Heart right ventricle (tissue), 16 donors: ENCODE measurements around the gene DEFB113. TPM values are rescaled to one million over a fixed set of nuclear protein-coding genes. Genes with fewer than 3 reads are reported as not detected.

Experiments used
- ATAC-seq, 8 donors: fragments of 200-7000 bp; cut with Tn5 transposase; one replicate each; pipeline ENCODE4 v1.9.1; 2020; ENCODE audit warnings: mild to moderate bottlenecking in 8 of 8, moderate library complexity in 8 of 8, moderate number of reproducible peaks in 1 of 8
- DNase-seq, 2 donors: peaks; one replicate each; pipeline ENCODE4 v3.0.0-alpha.2; 2020
- H3K27ac ChIP-seq, 10 donors: fragments of 200-600 bp; sonication (generic) in 2 of 10; one replicate each; pipeline versions ENCODE4 v1.5.0 to v1.8.0; 2020 to 2022; ENCODE audit warnings: mild to moderate bottlenecking in 3 of 10
- H3K27me3 ChIP-seq, 7 donors: fragments of 200-600 bp; one replicate each; pipeline ENCODE4 v1.8.0; 2021 to 2022; ENCODE audit warnings: mild to moderate bottlenecking in 2 of 7
- H3K36me3 ChIP-seq, 9 donors: fragments of 200-600 bp; sonication (generic) in 1 of 9; one replicate each; pipeline versions ENCODE4 v1.5.0 to v1.8.0; 2020 to 2022; ENCODE audit warnings: mild to moderate bottlenecking in 2 of 9
- H3K4me1 ChIP-seq, 9 donors: fragments of 200-600 bp; sonication (generic) in 1 of 9; one replicate each; pipeline versions ENCODE4 v1.5.0 to v1.8.0; 2020 to 2022; ENCODE audit warnings: mild to moderate bottlenecking in 4 of 9
- H3K4me3 ChIP-seq, 10 donors: fragments of 200-600 bp; sonication (generic) in 2 of 10; one replicate each; pipeline versions ENCODE4 v1.5.0 to v1.8.0; 2020 to 2022; ENCODE audit warnings: mild to moderate bottlenecking in 7 of 10, moderate library complexity in 2 of 10
- H3K9me3 ChIP-seq, 11 donors: fragments of 200-600 bp in 10 of 11; sonication (generic) in 2 of 11; one replicate each; pipeline versions ENCODE4 v1.5.0 to v1.8.0; 2013 to 2022; ENCODE audit warnings: mild to moderate bottlenecking in 2 of 11, control low read depth in 1 of 11, moderate library complexity in 1 of 11
- WGBS, 2 donors: extraction: QIAGEN DNeasy Blood & Tissue Kit; methylation state at CpG; one replicate each; pipeline ENCODE4 v1.1.7; 2013; ENCODE audit warnings: inconsistent platforms in 1 of 2; 5-methylcytosine and 5-hydroxymethylcytosine counted together
- intact Hi-C, 10 donors: fragments of 100-400 bp; cut with DNase I; formaldehyde crosslinking; loops; one replicate each; pipeline versions ENCODE4 v1.11.1 to v1.14.2; 2022
- polyA plus RNA-seq, 2 donors: library from polyadenylated mRNA; stranded (reverse); fragments of 200-250 nt; gene quantifications; one replicate each; pipeline ENCODE4 v1.2.3, GENCODE V29; 2013
- total RNA-seq, 10 donors: library from RNA; stranded (reverse); fragmentation: NEBNext Ultra II Directional in 3 of 10; extraction: Animal tissue kit (Norgen Biotek cat#: 25700) in 3 of 10; gene quantifications; one replicate each; pipeline versions ENCODE4 v1.2.1 to v1.2.4, GENCODE V29; 2021 to 2023
- TF ChIP-seq, protein P1 (sequence below), 9 donors: fragments of 200-600 bp; sonication (generic) in 2 of 9; IDR thresholded peaks; one replicate each; pipeline versions ENCODE4 v1.5.0 to v1.8.0; 2021 to 2022; ENCODE audit warnings: antibody characterized with exemption in 9 of 9, mild to moderate bottlenecking in 5 of 9, moderate library complexity in 1 of 9
- donor health status: Arrhythmogenic right ventricular cardiomyopathy.
- donor health status: ischemic (EF 13 %, LVEDD 7.1; RV severe dilation, severe dysfunction).
- donor health status: healthy with polysubstance abuse.
- donor health status: DM: no; HTN: yes; CAD: no.
- donor health status: DM: no; HTN: no; CAD: no.
- donor health status: ischemic (EF 25% LVEDD 6.9; RV normal size, moderate dysfunction).
- donor health status: ischemic (EF 25% LVEDD 5.7; RV mildly dilated, moderate dysfunction).
- donor health status: healthy.
- donor health status: DM: yes; HTN: yes; CAD: no.
- donor health status: Ischemic cardiomyopathy.
- donor health status: ischemic (EF 35%, LVEDD 5.7; RV mildly dilated, moderate dysfunction).
- donor health status: nonischemic (EF 11% LVEDD 7.7; RV severe dilation, severe dysfunction).
- donor health status: DM: yes; HTN: yes; CAD: no.
- donor health status: PGD.
- donor health status: ischemic (EF 29% LVEDD 5.4; RV normal size, mild dysfunction).
- donor health status: nonischemic (EF 23%, LVEDD 6.1; RV moderate dilation, normal function).

The DEFB113 gene
- total and polyA plus RNA-seq, 12 donors: not detected

GRCh38 chr6:49929340-49929739, 40.1 kb downstream of the DEFB113 start:
- no peak overlapping the region for H3K4me3 ChIP-seq

DNA sequence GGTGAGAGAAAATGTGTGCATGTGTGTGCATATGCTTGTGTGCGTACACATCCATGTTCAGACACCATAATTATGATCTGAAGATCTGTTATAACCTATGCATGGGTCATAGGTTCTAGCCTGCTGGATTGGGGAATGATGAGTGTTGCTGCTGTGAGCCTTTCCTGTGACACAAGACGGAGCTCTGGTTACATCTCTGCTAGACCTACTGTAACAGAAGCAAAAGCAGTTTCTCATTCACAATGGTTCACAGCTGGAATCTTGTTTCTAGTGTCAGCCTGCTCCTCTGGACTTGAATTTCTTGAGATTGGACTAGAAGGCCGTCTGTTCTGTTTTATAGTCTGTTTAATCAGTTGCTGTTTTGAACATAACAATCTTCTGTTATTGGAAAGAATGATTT, 45.6 kb downstream of the DEFB113 start:
- intact Hi-C loops: loop anchor here in 1 of 10 donors (5.0 kb wide), 1 partner anchor 1902 kb away; no protein-coding TSS in a partner anchor
- H3K36me3 ChIP-seq: no peaks in the 10 kb centered on the region
- 56 to 65% methylated on average over 3 of the region's 3 CpGs for WGBS, 2 donors

More at GRCh38 chr6:49929340-49929739, 40.1 kb downstream of the DEFB113 start:
- no peaks in the 10 kb centered on the region for H3K36me3 ChIP-seq
- no peak for ATAC-seq
- H3K27me3 ChIP-seq: peaks cover 0 to 6% (median 3%) of the 10 kb centered on the region in 7 donors
- H3K4me1 ChIP-seq: no peaks in the 10 kb centered on the region
- TF ChIP-seq, protein P1, sequence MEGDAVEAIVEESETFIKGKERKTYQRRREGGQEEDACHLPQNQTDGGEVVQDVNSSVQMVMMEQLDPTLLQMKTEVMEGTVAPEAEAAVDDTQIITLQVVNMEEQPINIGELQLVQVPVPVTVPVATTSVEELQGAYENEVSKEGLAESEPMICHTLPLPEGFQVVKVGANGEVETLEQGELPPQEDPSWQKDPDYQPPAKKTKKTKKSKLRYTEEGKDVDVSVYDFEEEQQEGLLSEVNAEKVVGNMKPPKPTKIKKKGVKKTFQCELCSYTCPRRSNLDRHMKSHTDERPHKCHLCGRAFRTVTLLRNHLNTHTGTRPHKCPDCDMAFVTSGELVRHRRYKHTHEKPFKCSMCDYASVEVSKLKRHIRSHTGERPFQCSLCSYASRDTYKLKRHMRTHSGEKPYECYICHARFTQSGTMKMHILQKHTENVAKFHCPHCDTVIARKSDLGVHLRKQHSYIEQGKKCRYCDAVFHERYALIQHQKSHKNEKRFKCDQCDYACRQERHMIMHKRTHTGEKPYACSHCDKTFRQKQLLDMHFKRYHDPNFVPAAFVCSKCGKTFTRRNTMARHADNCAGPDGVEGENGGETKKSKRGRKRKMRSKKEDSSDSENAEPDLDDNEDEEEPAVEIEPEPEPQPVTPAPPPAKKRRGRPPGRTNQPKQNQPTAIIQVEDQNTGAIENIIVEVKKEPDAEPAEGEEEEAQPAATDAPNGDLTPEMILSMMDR (IDR thresholded peaks at IDR 0.05): no peak
- intact Hi-C loops: no loop called here
- DNase-seq: no peak
- no peak overlapping the region for H3K27ac ChIP-seq
- no peaks in the 10 kb centered on the region for H3K9me3 ChIP-seq

GRCh38 chr6:49919935-49920644, 49.3 kb downstream of the DEFB113 start:
- ATAC-seq (no peak), DNase-seq (no peak)
- 84 to 88% methylated on average over 5 of the region's 5 CpGs for WGBS, 2 donors
- intact Hi-C loops: loop anchor here in 1 of 10 donors (5.0 kb wide), 1 partner anchor 1898 kb away; no protein-coding TSS in a partner anchor
- Histone ChIP-seq H3K36me3 (no peaks in the 10 kb centered on the region), H3K27ac (no peak overlapping the region), H3K4me1 (no peaks in the 10 kb centered on the region), H3K27me3 (peaks cover 0 to 12% (median 0%) of the 10 kb centered on the region in 7 donors), H3K9me3 (no peaks in the 10 kb centered on the region), H3K4me3 (no peak overlapping the region)
- TF ChIP-seq, protein P1 (IDR thresholded peaks at IDR 0.05): no peak

More for the DNA sequence above, 45.6 kb downstream of the DEFB113 start:
- Histone ChIP-seq H3K27me3 (peaks cover 0 to 5% (median 0%) of the 10 kb centered on the region in 7 donors), H3K4me3 (no peak overlapping the region), H3K27ac (no peak overlapping the region), H3K4me1 (no peaks in the 10 kb centered on the region), H3K9me3 (no peaks in the 10 kb centered on the region)
- TF ChIP-seq, protein P1 (IDR thresholded peaks at IDR 0.05): no peak
- ATAC-seq (no peak), DNase-seq (no peak)

DNA sequence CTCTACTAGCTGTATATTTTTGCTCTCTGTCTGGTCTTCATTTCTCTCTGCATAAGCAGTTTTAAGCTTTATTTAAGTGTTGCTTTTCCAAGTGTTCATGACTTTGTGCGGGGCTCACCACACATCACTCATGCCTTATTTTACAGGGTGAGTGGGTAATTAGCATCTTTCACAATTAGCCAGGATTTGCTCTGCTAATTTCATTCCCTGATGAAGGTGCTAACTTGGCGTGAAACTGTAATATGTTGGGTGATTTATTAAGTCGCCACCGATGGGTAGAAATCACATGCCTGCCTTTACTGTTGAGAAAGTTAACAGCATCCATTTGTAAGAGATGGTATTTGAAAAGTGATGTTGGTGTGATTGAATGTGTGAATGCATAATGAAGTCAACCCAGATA, 50.2 kb downstream of the DEFB113 start:
- ATAC-seq: no peak
- Histone ChIP-seq H3K36me3 (no peaks in the 10 kb centered on the region), H3K27ac (no peak overlapping the region), H3K4me3 (no peak overlapping the region), H3K4me1 (no peaks in the 10 kb centered on the region), H3K9me3 (no peaks in the 10 kb centered on the region), H3K27me3 (peaks cover 0 to 12% (median 0%) of the 10 kb centered on the region in 7 donors)
- DNase-seq: no peak
- 66 to 67% methylated on average over 4 of the region's 4 CpGs for WGBS, 2 donors
- TF ChIP-seq, protein P1 (IDR thresholded peaks at IDR 0.05): no peak
- intact Hi-C loops: no loop called here
